Measurements from ENCODE around the gene GSE1.

DNA sequence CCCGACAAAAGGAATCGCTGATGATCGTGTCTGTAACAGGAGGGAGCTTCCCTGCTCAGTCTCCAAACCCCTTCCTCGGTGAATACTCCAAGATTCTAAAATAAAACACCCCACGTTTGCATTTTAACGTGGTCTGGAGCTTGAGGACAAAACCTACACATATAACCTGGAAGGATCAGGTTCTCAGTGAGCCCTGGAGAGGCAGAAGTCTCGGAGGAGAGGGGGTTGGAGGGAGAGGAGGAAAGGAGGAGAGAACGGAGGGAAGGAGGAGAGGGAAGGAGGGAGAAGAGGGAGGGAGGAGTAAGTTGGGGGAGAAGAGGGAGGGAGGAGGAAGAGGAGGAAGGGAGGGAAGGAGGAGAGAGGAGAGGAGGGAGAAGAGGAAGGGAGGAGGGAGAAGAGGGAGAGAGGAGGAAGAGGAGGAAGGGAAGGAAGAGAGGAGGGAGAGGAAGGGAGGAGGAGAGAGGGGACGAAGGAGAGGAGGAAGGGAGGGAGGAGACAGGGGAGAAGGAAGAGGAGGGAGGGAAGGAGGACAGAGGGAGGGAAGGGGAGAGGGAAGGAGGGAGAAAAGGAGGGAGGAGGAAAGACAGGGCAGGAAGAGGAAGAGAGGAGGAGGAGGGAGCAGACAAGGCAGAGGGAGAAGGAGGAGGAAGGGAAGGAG lies 103.0 kb downstream of the GSE1 start:
- TF ChIP-seq, protein P1, sequence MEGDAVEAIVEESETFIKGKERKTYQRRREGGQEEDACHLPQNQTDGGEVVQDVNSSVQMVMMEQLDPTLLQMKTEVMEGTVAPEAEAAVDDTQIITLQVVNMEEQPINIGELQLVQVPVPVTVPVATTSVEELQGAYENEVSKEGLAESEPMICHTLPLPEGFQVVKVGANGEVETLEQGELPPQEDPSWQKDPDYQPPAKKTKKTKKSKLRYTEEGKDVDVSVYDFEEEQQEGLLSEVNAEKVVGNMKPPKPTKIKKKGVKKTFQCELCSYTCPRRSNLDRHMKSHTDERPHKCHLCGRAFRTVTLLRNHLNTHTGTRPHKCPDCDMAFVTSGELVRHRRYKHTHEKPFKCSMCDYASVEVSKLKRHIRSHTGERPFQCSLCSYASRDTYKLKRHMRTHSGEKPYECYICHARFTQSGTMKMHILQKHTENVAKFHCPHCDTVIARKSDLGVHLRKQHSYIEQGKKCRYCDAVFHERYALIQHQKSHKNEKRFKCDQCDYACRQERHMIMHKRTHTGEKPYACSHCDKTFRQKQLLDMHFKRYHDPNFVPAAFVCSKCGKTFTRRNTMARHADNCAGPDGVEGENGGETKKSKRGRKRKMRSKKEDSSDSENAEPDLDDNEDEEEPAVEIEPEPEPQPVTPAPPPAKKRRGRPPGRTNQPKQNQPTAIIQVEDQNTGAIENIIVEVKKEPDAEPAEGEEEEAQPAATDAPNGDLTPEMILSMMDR (IDR thresholded peaks at IDR 0.05), result no peak
- TF ChIP-seq ZFX (IDR thresholded peaks at IDR 0.05; ENCODE audit: borderline replicate concordance), result no peak
